NCI-H748 (cell line): ENCODE measurements around the gene HHATL.
A peak's percentile ranks its signal among the peaks of the same experiment; 100 is the strongest.

Source experiments
- DNase-seq: peaks from one replicate; lab custom pipeline; 2025; ENCODE audit not compliant: unreplicated experiment; lab: John Stamatoyannopoulos, UW

HHATL gene

DNA sequence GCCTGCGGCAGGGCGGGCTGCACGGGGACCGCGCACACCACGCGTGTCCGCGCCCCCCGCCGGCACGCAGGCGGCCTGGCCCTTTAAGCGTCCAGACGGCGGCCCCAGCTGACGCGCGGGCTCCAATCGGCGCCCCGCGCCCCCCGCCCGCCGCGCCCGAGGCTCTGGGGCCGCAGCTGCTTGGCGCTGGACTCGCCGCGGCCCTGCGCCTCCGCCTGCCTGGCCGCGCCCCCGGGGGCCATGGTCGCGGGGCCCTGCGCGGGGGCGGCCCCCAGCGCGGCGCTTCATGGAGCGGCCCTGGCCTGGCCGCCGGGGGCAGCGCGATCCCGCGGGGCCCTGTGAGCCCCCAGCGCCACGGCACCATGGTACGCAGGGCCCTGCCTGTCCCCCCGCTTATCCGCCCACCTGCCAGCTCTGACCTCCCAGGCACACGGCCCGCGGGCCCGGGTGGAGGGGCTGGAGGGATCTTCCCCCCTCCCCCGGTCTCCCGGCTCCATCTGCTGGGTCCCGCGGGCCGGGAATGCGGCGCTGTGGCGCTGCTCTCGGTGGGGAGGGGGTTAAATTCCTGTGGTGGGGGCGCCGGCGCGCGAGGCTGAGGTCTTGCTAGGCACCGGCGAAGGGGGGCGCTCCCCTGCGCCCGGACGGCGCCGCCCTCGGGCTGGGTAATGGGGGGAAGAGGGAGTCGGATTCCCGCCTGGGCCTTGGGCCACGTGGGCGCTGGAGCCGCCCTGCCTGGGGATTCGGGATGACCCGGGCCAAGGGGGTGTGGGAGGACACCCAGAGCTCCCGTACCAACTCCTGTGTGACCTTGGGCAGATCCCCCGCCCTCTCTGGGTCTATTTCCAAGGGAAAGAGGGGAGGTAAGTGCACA is 48.0 kb downstream of the HHATL start:
- peak; percentile 58 for DNase-seq

- DNase-seq = peak; percentile 46
Observed at GRCh38 chr3:42653560-42654330, 48.9 kb downstream of the HHATL start, which contains the start of gene ZBTB47. Gene ZBTB47, plus strand, starts transcription at chr3:42653697. Its CDS starts 4,659 bp downstream, at chr3:42658356.

DNA sequence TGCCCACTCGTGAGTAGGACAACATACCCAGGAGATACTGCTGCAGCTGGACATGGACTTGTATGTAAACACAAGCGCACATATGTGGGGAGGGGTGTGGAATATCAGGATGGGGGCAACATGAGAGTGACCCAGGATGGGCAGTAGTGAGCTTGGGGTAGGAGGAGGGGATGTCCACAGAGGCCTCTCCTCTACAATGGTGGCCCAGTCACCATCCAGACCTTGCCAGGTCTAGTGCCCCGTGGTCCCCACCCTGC is 49.4 kb downstream of the HHATL start:
- DNase-seq = no peak

GRCh38 chr3:42652611-42653302 is 49.8 kb downstream of the HHATL start:
- DNase-seq = no peak

- DNase-seq = no peak
Observed at GRCh38 chr3:42652251-42652610, 50.4 kb downstream of the HHATL start.

DNA sequence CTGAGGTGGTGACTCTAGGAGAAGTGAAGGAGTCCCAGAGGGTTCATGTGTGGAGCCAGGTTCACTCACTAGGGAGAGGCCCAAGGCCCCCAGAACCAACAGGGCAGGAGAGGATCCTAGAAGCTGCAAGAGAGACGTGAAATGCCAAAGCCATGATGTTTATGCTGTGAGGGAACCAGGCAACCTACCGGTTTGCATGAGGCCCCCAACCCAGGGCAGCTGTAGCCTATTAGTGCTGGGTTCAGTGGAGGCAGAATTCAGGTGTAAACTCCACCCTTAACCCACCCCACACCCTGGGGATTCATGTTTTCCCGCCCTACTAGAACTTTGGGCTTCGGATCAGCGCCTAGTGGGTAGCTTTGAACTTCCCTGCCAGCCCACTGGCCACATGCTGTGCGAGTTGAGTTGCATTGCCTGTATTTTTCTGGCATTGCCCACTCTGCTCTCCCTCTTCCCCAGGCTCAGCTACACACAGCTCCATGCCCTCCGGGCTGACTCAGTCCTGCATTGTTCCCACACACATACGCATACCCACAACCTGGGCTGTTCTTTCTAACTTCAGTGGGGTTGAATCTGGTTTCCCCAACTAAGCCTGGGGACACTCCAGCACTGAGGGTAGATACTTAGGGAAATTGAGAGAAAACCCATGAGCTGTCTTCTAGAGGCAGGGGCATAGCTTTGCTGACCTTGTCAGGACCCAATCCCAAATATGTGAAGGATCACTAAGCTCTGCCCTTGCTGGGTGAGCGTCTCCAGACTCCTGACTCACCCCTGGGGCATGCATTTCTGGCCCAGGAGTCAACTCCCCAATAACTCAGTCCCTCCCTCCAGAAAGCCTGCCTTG is 51.1 kb downstream of the HHATL start:
- DNase-seq = no peak

DNA sequence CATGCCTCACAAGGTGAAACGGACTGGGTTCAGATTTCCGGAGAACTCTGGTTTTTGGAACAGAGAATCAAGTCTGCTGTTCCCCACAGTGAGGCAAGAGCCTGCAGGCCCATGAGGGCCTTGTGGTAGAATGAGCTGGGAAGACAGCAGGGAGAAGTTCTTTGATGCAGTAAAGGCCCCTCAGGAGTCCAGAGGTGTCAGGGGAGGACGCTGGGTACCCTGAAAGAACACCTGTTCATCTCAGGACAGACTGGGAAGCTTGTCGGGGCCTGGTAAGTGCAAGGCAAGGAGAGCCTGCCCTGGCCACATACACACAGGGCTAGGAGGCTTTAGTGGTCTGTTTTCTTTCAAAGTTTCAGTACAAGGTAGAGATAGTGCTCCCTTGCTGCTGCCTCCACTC is 52.8 kb downstream of the HHATL start:
- DNase-seq = no peak

DNA sequence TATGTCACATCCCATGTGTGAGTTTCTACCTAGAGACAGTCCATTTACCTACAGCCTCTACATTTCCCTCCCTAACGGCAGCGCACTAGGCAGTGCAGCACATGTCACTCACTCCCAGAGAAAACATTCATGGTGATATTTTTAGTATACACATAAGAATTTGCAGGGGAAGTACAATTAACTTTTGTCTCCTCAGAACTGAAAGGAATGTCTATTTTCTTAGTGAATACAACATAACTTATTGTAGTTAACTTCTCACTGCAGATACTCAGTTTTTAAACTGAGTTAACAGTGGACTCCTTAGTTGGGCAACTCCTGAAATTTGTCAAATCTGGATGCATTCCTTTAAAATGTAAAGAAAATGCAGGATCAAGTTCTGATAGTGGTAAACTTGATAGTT is 53.6 kb downstream of the HHATL start:
- no peak for DNase-seq

DNA sequence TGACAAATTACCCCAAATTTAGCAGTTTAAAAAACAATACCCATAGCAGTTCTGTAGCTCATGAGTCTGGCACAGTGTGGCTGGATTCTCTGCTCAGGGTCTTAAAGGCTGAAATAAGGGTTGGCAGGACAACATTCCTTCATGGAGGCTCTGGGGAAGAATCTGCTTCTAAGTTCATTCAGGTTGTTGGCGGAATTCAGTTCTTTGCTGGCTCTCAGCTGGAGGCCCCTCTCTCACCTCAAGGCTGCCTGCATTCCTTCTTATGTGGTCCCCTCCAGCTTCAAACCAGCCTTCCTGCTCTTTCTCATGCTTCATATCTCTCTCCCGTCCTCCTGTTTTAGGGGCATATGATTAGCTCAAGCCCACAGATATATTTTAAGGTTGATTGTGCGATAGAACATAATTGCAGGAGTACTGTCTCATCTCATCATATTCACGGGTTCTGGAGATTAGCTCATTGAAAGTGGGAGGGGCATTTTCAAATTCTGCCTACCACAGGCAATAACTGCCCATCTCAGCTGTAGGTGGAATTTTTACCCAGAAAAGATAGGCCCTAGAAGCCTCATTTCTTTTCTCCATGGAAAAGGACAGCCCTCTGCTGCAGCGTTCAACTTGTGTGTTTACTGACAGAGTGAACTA is 54.7 kb downstream of the HHATL start:
- DNase-seq = no peak
